GM15510 (cell line): ENCODE measurements around the gene ZBBX.

Experiments used
- POLR2A ChIP-seq: IDR thresholded peaks from 3 replicates; pipeline ENCODE4 v1.6.1; 2011; ENCODE audit warnings: borderline replicate concordance; ENCODE audit not compliant: insufficient read length; ENCODE audit errors: extremely low read depth

Gene ZBBX

GRCh38 chr3:167241048-167241845 is 138.8 kb downstream of the ZBBX start:
- TF ChIP-seq POLR2A = no peak

- TF ChIP-seq POLR2A = no peak
Observed at GRCh38 chr3:167228135-167228534, 152.0 kb downstream of the ZBBX start.

GRCh38 chr3:167225821-167226220 is 154.3 kb downstream of the ZBBX start:
- TF ChIP-seq POLR2A = no peak

- TF ChIP-seq POLR2A = no peak
Observed at GRCh38 chr3:167209011-167209410, 171.1 kb downstream of the ZBBX start.

- no peak for TF ChIP-seq POLR2A
Observed at GRCh38 chr3:167203062-167203461, 177.0 kb downstream of the ZBBX start.

- no peak for TF ChIP-seq POLR2A
Observed at GRCh38 chr3:167198949-167199600, 181.0 kb downstream of the ZBBX start.
